Tibial artery (tissue), 4 donors: ENCODE results near the gene ZNF407.

Experiments
- DNase-seq, 2 donors: peaks; one replicate each; pipeline ENCODE4 v3.0.0-alpha.2; 2019
- H3K27ac ChIP-seq, 2 donors: fragments of 200-600 bp; sonication (generic) in 1 of 2; 1 replicate in 1 of 2; 2 replicates in 1 of 2; pipeline ENCODE4 v1.5.1; 2018 to 2019; ENCODE audit warnings: mild to moderate bottlenecking in 1 of 2
- H3K27me3 ChIP-seq, 2 donors: fragments of 200-600 bp; sonication (generic) in 1 of 2; one replicate each; pipeline versions ENCODE4 v1.5.1 to v1.6.0; 2016 to 2019
- H3K36me3 ChIP-seq, 3 donors: fragments of 200-600 bp; sonication (generic) in 2 of 3; one replicate each; pipeline ENCODE4 v1.5.1; 2016 to 2019; ENCODE audit warnings: mild to moderate bottlenecking in 2 of 3
- H3K4me1 ChIP-seq, 4 donors: fragments of 200-600 bp; sonication (generic) in 2 of 4; 1 replicate in 3 of 4; 2 replicates in 1 of 4; pipeline ENCODE4 v1.5.1; 2016 to 2019
- H3K4me3 ChIP-seq, 2 donors: fragments of 200-600 bp; sonication (generic) in 1 of 2; 1 replicate in 1 of 2; 2 replicates in 1 of 2; pipeline ENCODE4 v1.5.1; 2018 to 2019; ENCODE audit warnings: mild to moderate bottlenecking in 2 of 2
- H3K9me3 ChIP-seq, 3 donors: fragments of 200-600 bp; sonication (generic) in 1 of 3; one replicate each; pipeline ENCODE4 v1.5.1; 2016 to 2019
- CTCF ChIP-seq, 2 experiments: fragments of 200-600 bp in 1 of 2; fragments of 450-650 bp in 1 of 2; IDR thresholded peaks; one replicate each; pipeline ENCODE4 v1.5.1; 2017 to 2019; ENCODE audit warnings: antibody characterized with exemption in 2 of 2, mild to moderate bottlenecking in 1 of 2, moderate library complexity in 1 of 2
- intact Hi-C: fragments of 100-400 bp; cut with DNase I; formaldehyde crosslinking; loops from one replicate; pipeline ENCODE4 v1.15.0; 2023; ENCODE audit warnings: low total_unique reads

The ZNF407 gene

GRCh38 chr18:74918276-74918790, 320.7 kb downstream of the ZNF407 start:
- no peak overlapping the region for H3K27ac ChIP-seq
- H3K4me1 ChIP-seq, result no peaks in the 10 kb centered on the region
- peaks cover 6 to 11% (median 10%) of the 10 kb centered on the region in 3 donors for H3K36me3 ChIP-seq
- no peaks in the 10 kb centered on the region for H3K27me3 ChIP-seq
- TF ChIP-seq CTCF (IDR thresholded peaks at IDR 0.05), result no peak
- intact Hi-C loops, result no loop called here
- DNase-seq, result no peak
- no peaks in the 10 kb centered on the region for H3K9me3 ChIP-seq
- H3K4me3 ChIP-seq, result no peak overlapping the region

GRCh38 chr18:74921057-74921820, 323.6 kb downstream of the ZNF407 start:
- Histone ChIP-seq H3K27ac (no peak overlapping the region), H3K4me3 (no peak overlapping the region), H3K27me3 (no peaks in the 10 kb centered on the region), H3K4me1 (no peaks in the 10 kb centered on the region), H3K36me3 (peaks cover 6 to 11% (median 10%) of the 10 kb centered on the region in 3 donors), H3K9me3 (no peaks in the 10 kb centered on the region)
- no peak for TF ChIP-seq CTCF (IDR thresholded peaks at IDR 0.05)
- no peak for DNase-seq
- intact Hi-C loops, result no loop called here

GRCh38 chr18:74926051-74926450, 328.4 kb downstream of the ZNF407 start:
- Histone ChIP-seq H3K4me1 (no peaks in the 10 kb centered on the region), H3K36me3 (peaks cover 0 to 4% (median 2%) of the 10 kb centered on the region in 3 donors), H3K27me3 (no peaks in the 10 kb centered on the region), H3K9me3 (no peaks in the 10 kb centered on the region), H3K27ac (no peak overlapping the region), H3K4me3 (no peak overlapping the region)
- intact Hi-C loops, result no loop called here
- no peak for TF ChIP-seq CTCF (IDR thresholded peaks at IDR 0.05)
- DNase-seq, result no peak

GRCh38 chr18:74928194-74928968, 330.7 kb downstream of the ZNF407 start:
- H3K4me1 ChIP-seq, result no peaks in the 10 kb centered on the region
- no peaks in the 10 kb centered on the region for H3K27me3 ChIP-seq
- no peak overlapping the region for H3K4me3 ChIP-seq
- TF ChIP-seq CTCF (IDR thresholded peaks at IDR 0.05), result no peak
- no peak overlapping the region for H3K27ac ChIP-seq
- DNase-seq, result no peak
- H3K9me3 ChIP-seq, result no peaks in the 10 kb centered on the region
- peaks cover 0 to 6% (median 0%) of the 10 kb centered on the region in 3 donors for H3K36me3 ChIP-seq
- intact Hi-C loops, result no loop called here

GRCh38 chr18:74929110-74929509, 331.4 kb downstream of the ZNF407 start:
- intact Hi-C loops, result no loop called here
- Histone ChIP-seq H3K27ac (no peak overlapping the region), H3K9me3 (no peaks in the 10 kb centered on the region), H3K4me3 (no peak overlapping the region), H3K4me1 (no peaks in the 10 kb centered on the region), H3K27me3 (no peaks in the 10 kb centered on the region), H3K36me3 (peaks cover 0 to 6% (median 0%) of the 10 kb centered on the region in 3 donors)
- TF ChIP-seq CTCF (IDR thresholded peaks at IDR 0.05), result no peak
- no peak for DNase-seq
